Mesodermal cell (in vitro differentiated cells): ENCODE results near the gene MCM3.
A peak's percentile ranks its signal among the peaks of the same experiment; 100 is the strongest.

Experiments
- H3K27ac ChIP-seq: 2 replicates; pipeline ENCODE4 v1.7.0; 2013; ENCODE audit warnings: mild to moderate bottlenecking, low read depth, low read length, moderate library complexity; ENCODE audit not compliant: severe bottlenecking
- H3K36me3 ChIP-seq: 2 replicates; pipeline ENCODE4 v1.7.1; 2013; ENCODE audit warnings: mild to moderate bottlenecking, low read length, moderate library complexity; ENCODE audit not compliant: control insufficient read depth, insufficient read depth
- H3K4me1 ChIP-seq: one replicate; pipeline ENCODE4 v1.7.1; 2013; ENCODE audit warnings: mild to moderate bottlenecking, low read length; ENCODE audit not compliant: insufficient read depth, control insufficient read depth, poor library complexity, severe bottlenecking
- H3K4me3 ChIP-seq: 2 replicates; pipeline ENCODE4 v1.7.0; 2013; ENCODE audit warnings: low read length, control low read depth, mild to moderate bottlenecking; ENCODE audit not compliant: insufficient read depth, poor library complexity, severe bottlenecking; ENCODE audit errors: extremely low read depth
- H3K9me3 ChIP-seq: 2 replicates; pipeline ENCODE4 v1.7.1; 2013; ENCODE audit warnings: mild to moderate bottlenecking, low read length, moderate library complexity; ENCODE audit not compliant: control insufficient read depth
- WGBS, 2 experiments: methylation state at CpG; one replicate each; pipeline ENCODE4 v1.1.5; 2013; ENCODE audit warnings: missing lambda C conversion rate in 2 of 2; ENCODE audit not compliant: insufficient coverage in 2 of 2; 5-methylcytosine and 5-hydroxymethylcytosine counted together

Gene MCM3

DNA sequence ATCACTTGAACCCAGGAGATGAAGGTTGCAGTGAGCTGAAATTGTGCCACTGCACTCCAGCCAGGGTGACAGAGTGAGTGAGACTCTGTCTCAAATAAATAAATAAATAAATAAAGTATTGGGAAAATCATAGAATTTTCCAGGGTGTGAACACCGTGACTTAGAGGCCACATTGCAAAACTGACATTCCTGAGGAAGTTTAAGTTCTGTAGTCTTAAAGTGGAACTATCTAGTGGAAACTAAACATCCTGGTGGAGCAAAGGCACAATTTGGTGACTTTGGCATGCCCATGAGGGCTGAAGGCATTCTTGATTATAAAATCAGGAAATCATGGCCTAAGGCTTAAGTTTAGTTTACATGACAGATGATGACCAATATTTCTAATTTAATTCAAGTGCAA is 32.7 kb upstream of the MCM3 start:
- H3K4me3 ChIP-seq = no peak overlapping the region
- H3K27ac ChIP-seq = no peak overlapping the region
- H3K4me1 ChIP-seq = no peaks in the 10 kb centered on the region
- WGBS, 2 experiments = 80 to 89% methylated on average over 1 of the region's 1 CpG
- no peaks in the 10 kb centered on the region for H3K36me3 ChIP-seq
- H3K9me3 ChIP-seq = no peaks in the 10 kb centered on the region

- no peaks in the 10 kb centered on the region for H3K4me1 ChIP-seq
These were observed 30.2 kb upstream of the MCM3 start for GRCh38 chr6:52314752-52315151.

GRCh38 chr6:52312461-52312860 is 27.9 kb upstream of the MCM3 start:
- Histone ChIP-seq H3K4me3 (no peak overlapping the region), H3K4me1 (no peaks in the 10 kb centered on the region), H3K27ac (no peak overlapping the region), H3K9me3 (no peaks in the 10 kb centered on the region), H3K36me3 (no peaks in the 10 kb centered on the region)
- WGBS, 2 experiments = 90 to 100% methylated on average over 2 of the region's 2 CpGs

More at GRCh38 chr6:52314752-52315151, 30.2 kb upstream of the MCM3 start:
- WGBS, 2 experiments = 88 to 96% methylated on average over 2 of the region's 2 CpGs
- Histone ChIP-seq H3K36me3 (no peaks in the 10 kb centered on the region), H3K4me3 (no peak overlapping the region), H3K27ac (no peak overlapping the region), H3K9me3 (no peaks in the 10 kb centered on the region)

GRCh38 chr6:52310932-52311331 is 26.4 kb upstream of the MCM3 start:
- no peaks in the 10 kb centered on the region for H3K9me3 ChIP-seq
- H3K4me3 ChIP-seq = no peak overlapping the region
- no peaks in the 10 kb centered on the region for H3K4me1 ChIP-seq
- H3K36me3 ChIP-seq = no peaks in the 10 kb centered on the region
- 92% methylated on average over 2 of the region's 3 CpGs; no CpG with 5 or more reads in 1 of the 2 experiments for WGBS, 2 experiments
- no peak overlapping the region for H3K27ac ChIP-seq

DNA sequence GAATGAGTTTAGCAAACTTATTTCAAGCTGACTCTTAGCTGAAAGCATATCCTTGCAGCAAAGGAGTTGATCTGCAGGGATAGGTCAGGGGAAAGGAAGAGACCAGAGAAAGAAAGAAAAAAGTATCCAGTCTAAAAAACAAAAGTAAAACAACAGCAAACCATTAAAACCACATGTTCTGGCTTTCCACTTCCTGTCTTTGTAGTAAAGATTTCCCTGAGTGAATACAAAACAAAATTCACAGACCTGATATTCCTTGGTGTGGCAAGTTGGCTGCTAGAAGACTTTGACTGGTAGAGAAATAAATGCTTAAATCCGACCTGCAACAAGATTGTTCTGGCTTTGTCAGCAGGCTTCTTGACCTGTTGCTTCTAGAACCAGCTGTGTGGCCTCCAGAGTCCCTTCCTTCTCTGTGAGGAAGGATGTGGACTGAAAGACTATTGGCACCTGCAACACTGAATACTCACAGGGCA is 23.4 kb upstream of the MCM3 start:
- WGBS, 2 experiments = 56 to 83% methylated on average over 1 of the region's 1 CpG
- no peak overlapping the region for H3K27ac ChIP-seq
- peaks cover 15% of the 10 kb centered on the region for H3K4me1 ChIP-seq
- H3K36me3 ChIP-seq = no peaks in the 10 kb centered on the region
- no peak overlapping the region for H3K4me3 ChIP-seq
- H3K9me3 ChIP-seq = no peaks in the 10 kb centered on the region

GRCh38 chr6:52306972-52307870 is 22.7 kb upstream of the MCM3 start:
- H3K36me3 ChIP-seq = no peaks in the 10 kb centered on the region
- no peak overlapping the region for H3K4me3 ChIP-seq
- WGBS, 2 experiments = 93% methylated on average over 27 to 30 of the region's 32 CpGs
- H3K27ac ChIP-seq = no peak overlapping the region
- no peaks in the 10 kb centered on the region for H3K9me3 ChIP-seq
- H3K4me1 ChIP-seq = peaks cover 15% of the 10 kb centered on the region

GRCh38 chr6:52305948-52306767 is 21.6 kb upstream of the MCM3 start:
- no peak overlapping the region for H3K4me3 ChIP-seq
- H3K4me1 ChIP-seq = peaks cover 15% of the 10 kb centered on the region
- 89 to 100% methylated on average over 7 to 9 of the region's 15 CpGs for WGBS, 2 experiments
- no peak overlapping the region for H3K27ac ChIP-seq
- H3K36me3 ChIP-seq = no peaks in the 10 kb centered on the region
- no peaks in the 10 kb centered on the region for H3K9me3 ChIP-seq

GRCh38 chr6:52305411-52305810 is 20.9 kb upstream of the MCM3 start:
- 100% methylated on average over 3 to 4 of the region's 6 CpGs for WGBS, 2 experiments
- Histone ChIP-seq H3K27ac (peak overlapping the region; percentile 12), H3K4me1 (peaks cover 15% of the 10 kb centered on the region)

DNA sequence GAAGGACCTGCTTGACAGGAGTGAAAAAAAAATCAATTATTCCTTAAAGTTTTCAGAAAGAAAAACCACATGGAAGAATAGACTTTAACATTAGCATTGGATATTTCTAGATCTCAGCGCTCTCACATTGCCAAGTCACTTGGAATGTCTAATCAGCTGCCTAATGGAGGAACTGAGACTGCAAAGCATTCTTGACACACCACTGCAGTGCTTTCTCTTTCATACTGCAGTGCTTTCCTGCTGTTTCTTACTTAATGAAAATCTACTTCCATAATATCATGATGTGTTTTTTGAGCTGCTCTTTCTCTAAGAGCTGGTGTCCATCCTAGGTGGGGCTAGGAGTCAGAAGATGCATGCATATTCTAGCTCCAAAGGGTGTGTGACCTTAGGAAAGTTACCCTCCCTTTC is 20.4 kb upstream of the MCM3 start:
- H3K27ac ChIP-seq = peak overlapping the region; percentile 12
- 100% methylated on average over 1 of the region's 1 CpG; no CpG with 5 or more reads in 1 of the 2 experiments for WGBS, 2 experiments
- no peak overlapping the region for H3K4me3 ChIP-seq
- H3K4me1 ChIP-seq = peaks cover 15% of the 10 kb centered on the region
- no peaks in the 10 kb centered on the region for H3K36me3 ChIP-seq
- H3K9me3 ChIP-seq = no peaks in the 10 kb centered on the region

More at GRCh38 chr6:52305411-52305810, 20.9 kb upstream of the MCM3 start:
- H3K4me3 ChIP-seq = no peak overlapping the region
- H3K36me3 ChIP-seq = no peaks in the 10 kb centered on the region
- H3K9me3 ChIP-seq = no peaks in the 10 kb centered on the region

DNA sequence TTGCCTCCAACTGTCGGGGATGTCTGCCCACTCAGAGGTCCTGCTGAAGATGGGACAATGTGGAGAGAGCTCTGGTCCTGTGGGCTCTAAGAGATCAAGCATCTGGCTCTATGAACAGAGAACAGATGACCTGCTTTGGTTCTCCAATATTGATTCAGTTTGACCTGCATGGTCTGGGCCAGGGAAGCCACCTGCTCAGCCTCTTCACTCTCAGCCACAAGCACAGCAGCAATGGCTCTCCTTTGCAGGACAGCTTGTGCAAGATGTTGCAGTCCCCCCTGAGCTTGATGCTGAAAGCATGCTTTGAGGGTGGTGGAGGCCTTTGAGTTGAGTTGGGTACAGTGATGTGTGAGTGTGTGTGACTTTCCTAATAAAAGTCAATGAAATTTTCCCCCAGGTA is 18.6 kb upstream of the MCM3 start:
- Histone ChIP-seq H3K4me3 (no peak overlapping the region), H3K27ac (no peak overlapping the region)
- WGBS, 2 experiments = 90 to 100% methylated on average over 1 of the region's 1 CpG

More for the DNA sequence above, 18.6 kb upstream of the MCM3 start:
- Histone ChIP-seq H3K9me3 (peaks cover 2% of the 10 kb centered on the region), H3K4me1 (peaks cover 15% of the 10 kb centered on the region), H3K36me3 (no peaks in the 10 kb centered on the region)
